H7 (cell line): ENCODE data around the gene C5orf58. TPM values are rescaled to one million over a fixed set of nuclear protein-coding genes. Genes with fewer than 3 reads are reported as not detected.

Experiments
- DNase-seq: peaks from one replicate; pipeline ENCODE4 v3.0.0; 2012
- H3K27me3 ChIP-seq: 2 replicates; pipeline ENCODE4 v1.6.0; 2011; ENCODE audit warnings: mild to moderate bottlenecking, low read length; ENCODE audit not compliant: control insufficient read depth, insufficient read depth
- H3K36me3 ChIP-seq: replicated peaks from 2 replicates; pipeline ENCODE4 v1.5.1; 2011; ENCODE audit warnings: low read length; ENCODE audit not compliant: control insufficient read depth, insufficient read depth
- H3K4me3 ChIP-seq: 2 replicates; pipeline ENCODE4 v1.5.1; 2011; ENCODE audit warnings: low read depth, mild to moderate bottlenecking, control low read depth, low read length, moderate library complexity; ENCODE audit not compliant: insufficient read depth
- total RNA-seq: library from RNA; depleted of rRNA; stranded (reverse); fragments of >200 nt; shearing (Covaris generic); gene quantifications from 2 replicates; pipeline ENCODE4 v1.2.3, GENCODE V29; 2014

C5orf58 gene
- total RNA-seq, 1 experiment from 2014 or later, result 4.3 TPM

GRCh38 chr5:170256571-170256970, 23.8 kb downstream of the C5orf58 start:
- Histone ChIP-seq H3K4me3 (no peak overlapping the region), H3K27me3 (no peaks in the 10 kb centered on the region)
- no peak for DNase-seq

DNA sequence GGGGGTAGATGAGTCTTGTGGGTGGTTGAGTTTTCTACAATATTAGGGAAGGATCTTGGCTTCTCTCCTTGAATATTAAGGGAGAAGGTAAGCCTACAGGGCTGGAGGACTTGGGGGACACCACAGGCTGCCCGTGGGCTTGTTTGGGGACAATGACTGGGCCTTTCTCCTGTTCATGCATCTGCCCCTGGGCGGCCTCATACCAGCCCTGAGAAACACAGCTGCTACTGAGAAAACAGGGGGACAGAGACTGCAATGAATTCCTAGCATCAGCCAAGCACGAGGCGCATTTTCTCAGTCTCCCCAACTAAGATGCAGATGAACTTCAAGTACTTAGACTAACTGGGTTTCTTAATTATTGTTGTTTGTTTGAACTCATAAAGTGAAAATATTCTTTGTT, 24.6 kb downstream of the C5orf58 start:
- H3K4me3 ChIP-seq, result no peak overlapping the region
- no peak for DNase-seq
- no peaks in the 10 kb centered on the region for H3K36me3 ChIP-seq
- H3K27me3 ChIP-seq, result no peaks in the 10 kb centered on the region

More at GRCh38 chr5:170256571-170256970, 23.8 kb downstream of the C5orf58 start:
- H3K36me3 ChIP-seq, result no peaks in the 10 kb centered on the region

- H3K27me3 ChIP-seq, result no peaks in the 10 kb centered on the region
- no peaks in the 10 kb centered on the region for H3K36me3 ChIP-seq
- H3K4me3 ChIP-seq, result no peak overlapping the region
- DNase-seq, result no peak
These were observed 28.8 kb downstream of the C5orf58 start for GRCh38 chr5:170261528-170262043.

DNA sequence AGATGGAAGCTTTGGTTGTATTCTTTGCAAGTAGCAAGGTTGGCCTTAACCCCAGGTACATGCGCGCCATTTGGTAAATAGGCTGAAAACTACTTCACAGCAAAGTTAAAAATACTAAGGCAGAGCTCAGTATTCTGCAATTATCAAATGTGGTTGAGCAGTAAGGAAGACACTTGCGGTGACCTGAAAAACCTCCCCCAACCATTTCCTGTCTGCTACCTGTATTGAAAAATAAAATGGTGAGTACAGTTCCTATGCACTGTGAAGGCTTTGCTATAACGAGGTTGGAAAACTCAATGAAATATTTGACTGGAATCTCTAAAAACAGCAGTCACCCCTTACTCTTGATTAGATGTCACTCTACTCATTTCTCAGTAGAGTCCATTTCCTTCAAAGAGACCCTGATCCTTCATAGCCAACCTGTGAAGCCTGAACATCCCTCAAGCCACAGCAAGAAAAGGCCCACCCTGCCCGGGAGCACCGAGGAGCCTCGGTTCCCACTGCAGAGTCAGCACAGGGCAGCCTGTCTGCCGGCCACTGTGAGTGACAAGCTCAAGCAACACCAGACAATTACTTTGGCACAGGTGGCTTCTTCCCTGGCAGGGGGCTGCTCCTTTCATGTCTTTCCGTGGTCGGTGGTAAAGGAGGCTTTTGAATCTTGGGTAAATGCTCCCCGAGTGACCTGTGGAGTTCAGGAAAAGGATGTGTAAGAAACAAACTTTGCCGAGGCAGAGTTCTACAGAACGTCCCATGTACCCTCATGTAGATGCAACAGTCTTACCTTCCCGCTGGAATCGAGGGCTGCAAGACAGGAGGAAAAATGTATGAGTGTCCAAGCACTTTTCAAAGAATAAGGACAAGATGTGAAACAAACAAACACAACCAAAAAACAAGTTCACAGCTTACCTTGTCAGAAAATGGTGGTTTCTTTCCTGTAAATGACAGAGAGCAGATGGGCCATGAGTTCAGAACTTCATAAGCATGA, 29.6 kb downstream of the C5orf58 start:
- Histone ChIP-seq H3K4me3 (no peak overlapping the region), H3K36me3 (no peaks in the 10 kb centered on the region), H3K27me3 (no peaks in the 10 kb centered on the region)
- DNase-seq, result no peak

DNA sequence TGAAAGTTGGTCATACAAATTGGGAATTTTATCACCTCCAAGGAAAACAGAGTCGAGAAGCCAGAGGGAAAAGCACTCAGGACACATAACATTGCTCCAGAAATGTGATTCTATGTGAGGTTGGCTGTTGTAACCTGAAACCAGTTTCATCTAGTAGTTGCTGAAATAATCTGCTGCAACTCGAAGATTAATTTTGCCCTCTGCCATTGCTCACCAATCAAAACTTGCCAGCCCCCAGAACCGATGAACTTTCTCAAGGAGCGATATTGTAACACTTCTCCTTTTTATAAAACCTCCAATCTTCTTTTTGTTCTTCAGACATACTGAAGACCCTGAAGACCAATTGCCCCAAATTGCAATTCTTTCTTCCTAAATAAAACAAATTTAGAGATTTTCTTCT, 31.1 kb downstream of the C5orf58 start:
- H3K27me3 ChIP-seq, result no peaks in the 10 kb centered on the region
- no peaks in the 10 kb centered on the region for H3K36me3 ChIP-seq
- no peak for DNase-seq
- H3K4me3 ChIP-seq, result no peak overlapping the region

GRCh38 chr5:170265522-170265921, 32.7 kb downstream of the C5orf58 start:
- no peaks in the 10 kb centered on the region for H3K27me3 ChIP-seq
- DNase-seq, result no peak
- no peak overlapping the region for H3K4me3 ChIP-seq
- no peaks in the 10 kb centered on the region for H3K36me3 ChIP-seq

- no peak overlapping the region for H3K4me3 ChIP-seq
- no peaks in the 10 kb centered on the region for H3K27me3 ChIP-seq
- DNase-seq, result no peak
- H3K36me3 ChIP-seq, result no peaks in the 10 kb centered on the region
These were observed 34.0 kb downstream of the C5orf58 start for GRCh38 chr5:170266570-170267381.

GRCh38 chr5:170267431-170268152, 34.8 kb downstream of the C5orf58 start:
- H3K4me3 ChIP-seq, result no peak overlapping the region
- H3K27me3 ChIP-seq, result no peaks in the 10 kb centered on the region
- DNase-seq, result peak; percentile 89
- H3K36me3 ChIP-seq, result no peaks in the 10 kb centered on the region

DNA sequence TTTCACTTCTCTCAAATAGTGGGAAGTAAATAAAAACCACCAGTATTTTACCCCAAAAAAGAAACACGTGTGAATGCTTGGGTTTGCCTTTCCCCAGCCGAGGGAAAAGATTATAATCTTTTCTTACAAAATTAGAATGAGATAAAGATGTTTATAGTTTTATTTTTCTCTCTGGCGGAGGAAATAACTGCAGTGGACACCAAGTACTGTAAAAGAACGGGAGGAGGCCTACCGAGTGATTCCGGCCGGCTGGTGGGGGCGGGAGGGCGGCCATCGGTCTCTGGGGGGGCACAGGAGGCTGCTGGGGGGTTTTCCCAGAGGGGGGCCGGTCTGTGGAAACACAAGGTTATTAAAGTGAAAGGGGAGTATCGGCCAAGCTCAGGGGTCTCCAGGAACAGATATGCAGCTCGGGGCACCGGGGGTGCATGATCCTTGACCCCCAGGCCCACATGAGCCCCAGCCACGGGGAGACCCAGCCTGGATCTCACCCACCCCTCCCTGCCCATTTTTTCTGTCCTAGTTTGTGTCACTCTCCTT, 35.4 kb downstream of the C5orf58 start:
- Histone ChIP-seq H3K27me3 (no peaks in the 10 kb centered on the region), H3K4me3 (no peak overlapping the region), H3K36me3 (no peaks in the 10 kb centered on the region)
- DNase-seq, result no peak

- Histone ChIP-seq H3K36me3 (no peaks in the 10 kb centered on the region), H3K4me3 (no peak overlapping the region), H3K27me3 (no peaks in the 10 kb centered on the region)
- DNase-seq, result no peak
These were observed 36.1 kb downstream of the C5orf58 start for GRCh38 chr5:170268884-170269283.

GRCh38 chr5:170269579-170269978, 36.8 kb downstream of the C5orf58 start:
- Histone ChIP-seq H3K27me3 (no peaks in the 10 kb centered on the region), H3K4me3 (no peak overlapping the region), H3K36me3 (no peaks in the 10 kb centered on the region)
- DNase-seq, result no peak

DNA sequence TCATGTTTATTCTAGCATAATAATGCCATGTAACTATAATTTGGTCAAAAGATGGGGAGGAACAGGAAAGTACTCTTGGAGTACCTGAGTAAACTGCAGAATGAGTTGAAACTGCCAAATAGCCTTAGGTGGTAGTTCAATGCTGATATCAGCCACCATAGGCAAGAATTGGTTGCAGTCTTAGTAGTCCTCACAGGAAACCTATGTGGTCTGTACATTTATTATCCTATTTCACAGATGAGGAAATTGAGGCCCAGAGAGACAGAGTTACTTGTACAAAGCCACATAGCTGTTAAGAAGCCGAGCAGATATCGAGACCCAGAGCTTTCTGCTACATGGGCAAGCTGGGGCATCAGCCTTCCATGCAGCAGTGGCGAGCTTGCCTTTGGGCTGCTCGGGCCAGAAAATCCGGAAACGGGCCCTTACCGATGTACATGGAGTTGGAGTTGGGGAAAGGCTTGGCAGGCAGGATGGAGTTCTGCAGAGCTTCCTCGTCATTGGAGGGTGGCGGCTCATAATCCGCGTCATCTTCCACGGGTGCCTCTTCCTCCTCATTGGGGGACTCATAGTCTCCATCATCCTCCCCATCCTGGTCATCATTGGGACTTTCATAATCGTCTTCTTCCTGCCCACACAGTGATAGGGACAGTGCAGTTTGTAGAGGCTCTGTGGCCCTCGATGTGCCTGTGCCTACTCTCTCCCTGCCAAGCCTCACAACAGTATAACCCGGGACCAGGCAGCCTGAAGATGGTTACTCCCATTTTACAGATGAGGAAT, 37.7 kb downstream of the C5orf58 start:
- DNase-seq, result no peak
- Histone ChIP-seq H3K27me3 (no peaks in the 10 kb centered on the region), H3K4me3 (no peak overlapping the region), H3K36me3 (no peaks in the 10 kb centered on the region)

- H3K36me3 ChIP-seq, result no peaks in the 10 kb centered on the region
- DNase-seq, result peak; percentile 70
- peaks cover 3% of the 10 kb centered on the region for H3K27me3 ChIP-seq
- no peak overlapping the region for H3K4me3 ChIP-seq
These were observed 41.4 kb downstream of the C5orf58 start for GRCh38 chr5:170273968-170274710.
